ENCODE data around the gene ISLR. TPM values are rescaled to one million over a fixed set of nuclear protein-coding genes. Genes with fewer than 3 reads are reported as not detected.
A peak's percentile ranks its signal among the peaks of the same experiment; 100 is the strongest.

Gene ISLR
- total RNA-seq, 1 experiment from 2014 or later: 0.11 TPM

GRCh38 chr15:74172701-74173379, 670 bp upstream of the ISLR start:
- no peak overlapping the region for H2BK5ac ChIP-seq (ENCODE audit: insufficient read length, low read length)
- no peaks in the 10 kb centered on the region for H3K23me2 ChIP-seq (ENCODE audit: insufficient read length, low read depth, low read length, poor library complexity, severe bottlenecking)
- no peak overlapping the region for H2BK120ac ChIP-seq (ENCODE audit: low read depth, low read length, poor library complexity, severe bottlenecking)
- H3T11ph ChIP-seq (ENCODE audit: low read length): no peak overlapping the region
- H3K79me2 ChIP-seq (ENCODE audit: insufficient read depth, low read length): no peaks in the 10 kb centered on the region
- H3K4me1 Mint-ChIP-seq: peaks cover 25 to 59% of the 10 kb centered on the region in 2 experiments
- no peak overlapping the region for H3K27ac ChIP-seq (ENCODE audit: insufficient read length, low read depth, low read length)
- H2AK5ac ChIP-seq (ENCODE audit: insufficient read length, low read length): no peak overlapping the region
- no peak overlapping the region for H3K23ac ChIP-seq (ENCODE audit: insufficient read length, low read depth, low read length)
- no peak overlapping the region for H2BK20ac ChIP-seq (ENCODE audit: low read depth, low read length, poor library complexity, severe bottlenecking)
- H3K18ac ChIP-seq (ENCODE audit: insufficient read length, low read depth, low read length): no peak overlapping the region
- H3K56ac ChIP-seq (ENCODE audit: insufficient read length, low read depth, low read length): no peak overlapping the region
- DNase-seq: peak; percentile 47
- TF ChIP-seq CTCF (conservative IDR thresholded peaks at IDR 0.05): no peak
- H3K36me3 Mint-ChIP-seq (ENCODE audit: insufficient read depth in 1 of 3, low read depth in 3 of 3): no peaks in the 10 kb centered on the region
- no peaks in the 10 kb centered on the region for H3K79me1 ChIP-seq (ENCODE audit: insufficient read depth, low read depth, low read length, poor library complexity, severe bottlenecking)
- no peak overlapping the region for H4K8ac ChIP-seq (replicated peaks; ENCODE audit: insufficient read length, low read depth, low read length)
- no peak overlapping the region for H2AFZ ChIP-seq (ENCODE audit: low read length)
- no peak overlapping the region; a peak in 1 of 7 replicates for H3K27ac Mint-ChIP-seq
- H4K5ac ChIP-seq (ENCODE audit: insufficient read length, low read depth, low read length): no peak overlapping the region
- peaks cover 3% of the 10 kb centered on the region; the same call in 1 of the 2 replicates for H3K4me1 ChIP-seq (ENCODE audit: insufficient read depth, low read length)
- no peak overlapping the region for H3K4me2 ChIP-seq (ENCODE audit: insufficient read depth, insufficient read length, low read length)
- no peaks in the 10 kb centered on the region for H3K9me3 ChIP-seq (ENCODE audit: control insufficient read depth, low read depth, low read length)
- peak overlapping the region in 1 of 2 experiments; percentile 11; a peak in 2 of 5 replicates for H3K4me3 Mint-ChIP-seq
- no peaks in the 10 kb centered on the region; a peak in 1 of 5 replicates for H3K9me3 Mint-ChIP-seq
- H3K4ac ChIP-seq (ENCODE audit: low read depth, low read length): no peak overlapping the region
- no peak overlapping the region for H2BK15ac ChIP-seq (ENCODE audit: low read depth, low read length)
- no peak overlapping the region for H4K91ac ChIP-seq (ENCODE audit: insufficient read length, low read depth, low read length)
- WGBS (ENCODE audit: extremely low coverage, insufficient read length, low lambda C conversion rate): no CpG with 5 or more reads among the region's 13 CpGs
- no peak overlapping the region for H2BK12ac ChIP-seq (ENCODE audit: insufficient read length, low read depth, low read length)
- H3K27me3 ChIP-seq (ENCODE audit: insufficient read depth, low read length): no peaks in the 10 kb centered on the region
- no peak overlapping the region for H3K9ac ChIP-seq (ENCODE audit: extremely low read depth, insufficient read length, low read length)
- H3K14ac ChIP-seq (ENCODE audit: insufficient read depth, low read length): no peak overlapping the region; the same call in 1 of the 2 replicates
- no peaks in the 10 kb centered on the region for H4K20me1 ChIP-seq (ENCODE audit: control insufficient read depth, insufficient read depth, insufficient read length)
- peaks cover 34% of the 10 kb centered on the region for H3K27me3 Mint-ChIP-seq (ENCODE audit: low read depth)

Data from H9 (cell line).